Stimulated activated CD8-positive, alpha-beta memory T cell treated with anti-CD3 and anti-CD28 coated beads, Interleukin-4, amount 100 ng/mL, for 1 hour (primary cell): ENCODE measurements around the gene KRTAP20-1.

Experiments used
- DNase-seq, 2 donors: peaks; one replicate each; pipeline ENCODE4 v3.0.0-alpha.2; 2020; ENCODE audit warnings: low read depth in 2 of 2, low spot score in 1 of 2

The KRTAP20-1 gene

GRCh38 chr21:30616125-30616524, at the start of gene KRTAP20-1:
Gene KRTAP20-1, plus strand, starts transcription at chr21:30616425. Its CDS starts 30 bp downstream, at chr21:30616455.
- no peak for DNase-seq

- no peak for DNase-seq
Observed at GRCh38 chr21:30567617-30568016, 48.6 kb upstream of the KRTAP20-1 start.

- no peak for DNase-seq
Observed at GRCh38 chr21:30577766-30578165, 38.5 kb upstream of the KRTAP20-1 start.

GRCh38 chr21:30579346-30579745, 36.9 kb upstream of the KRTAP20-1 start:
- no peak for DNase-seq

- no peak for DNase-seq
Observed at GRCh38 chr21:30580132-30580531, 36.1 kb upstream of the KRTAP20-1 start.

GRCh38 chr21:30582870-30583269, 33.4 kb upstream of the KRTAP20-1 start:
- no peak for DNase-seq

- no peak for DNase-seq
Observed at GRCh38 chr21:30590297-30590696, 25.9 kb upstream of the KRTAP20-1 start, which contains the start of gene KRTAP22-2. Gene KRTAP22-2, minus strand, starts transcription at chr21:30590397.

- DNase-seq: no peak
Observed at GRCh38 chr21:30592140-30592539, 24.1 kb upstream of the KRTAP20-1 start, which contains the start of gene KRTAP6-3. Gene KRTAP6-3, plus strand, starts transcription at chr21:30592440. Its CDS starts 6 bp downstream, at chr21:30592446.

- DNase-seq: no peak
Observed at GRCh38 chr21:30598802-30599201, 17.4 kb upstream of the KRTAP20-1 start, which contains the start of gene KRTAP6-2. Gene KRTAP6-2, minus strand, starts transcription at chr21:30598902. Its CDS starts 28 bp downstream, at chr21:30598874.

GRCh38 chr21:30600787-30601186, 15.4 kb upstream of the KRTAP20-1 start, which contains the start of gene KRTAP22-1:
Gene KRTAP22-1, plus strand, starts transcription at chr21:30601087.
- DNase-seq: no peak

GRCh38 chr21:30605968-30606367, 10.3 kb upstream of the KRTAP20-1 start:
- no peak for DNase-seq

- DNase-seq: no peak
Observed at GRCh38 chr21:30612132-30612531, 4.1 kb upstream of the KRTAP20-1 start.

- no peak for DNase-seq
Observed at GRCh38 chr21:30613836-30614235, 2.4 kb upstream of the KRTAP20-1 start, which contains the start of gene KRTAP6-1. Gene KRTAP6-1, minus strand, starts transcription at chr21:30613930. Its CDS starts 26 bp downstream, at chr21:30613904.

- no peak for DNase-seq
Observed at GRCh38 chr21:30615199-30615598, 1.0 kb upstream of the KRTAP20-1 start.

- no peak for DNase-seq
Observed at GRCh38 chr21:30620080-30620479, 3.9 kb downstream of the KRTAP20-1 start.

GRCh38 chr21:30620522-30620921, 4.3 kb downstream of the KRTAP20-1 start, which contains the start of gene KRTAP20-4:
Gene KRTAP20-4, plus strand, starts transcription at chr21:30620627.
- no peak for DNase-seq

- DNase-seq: no peak
Observed at GRCh38 chr21:30623362-30623761, 7.1 kb downstream of the KRTAP20-1 start.

- no peak for DNase-seq
Observed at GRCh38 chr21:30625449-30626165, 9.4 kb downstream of the KRTAP20-1 start.

GRCh38 chr21:30628109-30628508, 11.9 kb downstream of the KRTAP20-1 start:
- no peak for DNase-seq

- DNase-seq: no peak
Observed at GRCh38 chr21:30629200-30629599, 13.0 kb downstream of the KRTAP20-1 start.

GRCh38 chr21:30634906-30635305, 18.7 kb downstream of the KRTAP20-1 start, which contains the start of gene KRTAP20-2:
Gene KRTAP20-2, plus strand, starts transcription at chr21:30635206. Its CDS starts 58 bp downstream, at chr21:30635264.
- DNase-seq: no peak

GRCh38 chr21:30638686-30639085, 22.5 kb downstream of the KRTAP20-1 start:
- DNase-seq: no peak
